ENCODE results near the gene RSAD2.
"Not testable (repeated sequence)": the region's sequence is repeated elsewhere in the genome, so short reads cannot be mapped to it uniquely, and the experiment has no call there.

RSAD2 gene

DNA sequence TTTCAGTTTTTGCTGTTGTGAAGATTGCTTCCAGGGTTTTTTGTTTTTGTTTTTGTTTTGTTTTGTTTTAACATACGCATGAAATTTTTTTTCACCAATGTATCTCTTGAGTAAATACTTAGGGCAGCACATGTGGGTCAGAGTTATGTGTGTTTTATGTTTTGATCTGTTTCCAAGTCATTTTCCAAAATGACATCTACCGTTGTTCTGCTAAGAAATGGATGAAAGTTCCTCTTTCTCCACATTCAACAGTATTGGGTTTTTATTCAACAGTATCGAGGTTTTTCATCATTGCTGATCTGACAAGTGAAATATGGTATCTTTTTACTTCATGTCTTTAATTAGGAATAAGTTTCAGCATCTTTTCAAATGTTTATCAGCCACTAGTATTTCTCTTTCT is 56.3 kb downstream of the RSAD2 start:
- TF ChIP-seq, protein P1, sequence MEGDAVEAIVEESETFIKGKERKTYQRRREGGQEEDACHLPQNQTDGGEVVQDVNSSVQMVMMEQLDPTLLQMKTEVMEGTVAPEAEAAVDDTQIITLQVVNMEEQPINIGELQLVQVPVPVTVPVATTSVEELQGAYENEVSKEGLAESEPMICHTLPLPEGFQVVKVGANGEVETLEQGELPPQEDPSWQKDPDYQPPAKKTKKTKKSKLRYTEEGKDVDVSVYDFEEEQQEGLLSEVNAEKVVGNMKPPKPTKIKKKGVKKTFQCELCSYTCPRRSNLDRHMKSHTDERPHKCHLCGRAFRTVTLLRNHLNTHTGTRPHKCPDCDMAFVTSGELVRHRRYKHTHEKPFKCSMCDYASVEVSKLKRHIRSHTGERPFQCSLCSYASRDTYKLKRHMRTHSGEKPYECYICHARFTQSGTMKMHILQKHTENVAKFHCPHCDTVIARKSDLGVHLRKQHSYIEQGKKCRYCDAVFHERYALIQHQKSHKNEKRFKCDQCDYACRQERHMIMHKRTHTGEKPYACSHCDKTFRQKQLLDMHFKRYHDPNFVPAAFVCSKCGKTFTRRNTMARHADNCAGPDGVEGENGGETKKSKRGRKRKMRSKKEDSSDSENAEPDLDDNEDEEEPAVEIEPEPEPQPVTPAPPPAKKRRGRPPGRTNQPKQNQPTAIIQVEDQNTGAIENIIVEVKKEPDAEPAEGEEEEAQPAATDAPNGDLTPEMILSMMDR (IDR thresholded peaks at IDR 0.05; ENCODE audit: insufficient read depth, low read length, poor library complexity, severe bottlenecking): no peak
- H3K27me3 ChIP-seq (replicated peaks; ENCODE audit: control insufficient read depth, insufficient read depth, low read length): no peaks in the 10 kb centered on the region
- DNase-seq (ENCODE audit: extremely low read depth, insufficient read length): no peak
- no peak overlapping the region for H3K4me3 ChIP-seq (replicated peaks; ENCODE audit: low read depth, low read length)
- no peaks in the 10 kb centered on the region for H3K36me3 ChIP-seq (ENCODE audit: control insufficient read depth, insufficient read depth, low read length)

DNA sequence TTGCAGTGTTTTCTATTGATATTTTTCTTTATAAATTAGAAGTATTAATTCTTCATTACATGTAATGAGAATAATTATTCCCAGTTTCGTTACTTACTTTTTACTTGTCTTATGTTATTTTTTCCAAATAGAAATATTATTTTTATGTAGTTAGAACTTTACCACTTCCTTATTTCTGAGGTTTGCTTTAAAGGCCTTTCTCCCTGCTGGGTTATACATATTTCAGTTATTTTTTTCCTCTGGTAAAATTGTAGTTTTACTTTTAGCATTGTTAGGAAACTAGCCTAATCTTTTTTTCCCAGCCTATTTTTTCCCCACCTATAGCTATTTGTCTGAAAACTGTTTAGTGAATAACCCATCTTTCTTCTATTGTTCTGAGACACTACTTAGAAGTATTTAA is 56.8 kb downstream of the RSAD2 start:
- DNase-seq (ENCODE audit: extremely low read depth, insufficient read length): no peak
- Histone ChIP-seq H3K27me3 (replicated peaks; ENCODE audit: control insufficient read depth, insufficient read depth, low read length) (no peaks in the 10 kb centered on the region), H3K4me3 (replicated peaks; ENCODE audit: low read depth, low read length) (no peak overlapping the region), H3K36me3 (ENCODE audit: control insufficient read depth, insufficient read depth, low read length) (no peaks in the 10 kb centered on the region)
- TF ChIP-seq, protein P1 (IDR thresholded peaks at IDR 0.05; ENCODE audit: insufficient read depth, low read length, poor library complexity, severe bottlenecking): no peak

DNA sequence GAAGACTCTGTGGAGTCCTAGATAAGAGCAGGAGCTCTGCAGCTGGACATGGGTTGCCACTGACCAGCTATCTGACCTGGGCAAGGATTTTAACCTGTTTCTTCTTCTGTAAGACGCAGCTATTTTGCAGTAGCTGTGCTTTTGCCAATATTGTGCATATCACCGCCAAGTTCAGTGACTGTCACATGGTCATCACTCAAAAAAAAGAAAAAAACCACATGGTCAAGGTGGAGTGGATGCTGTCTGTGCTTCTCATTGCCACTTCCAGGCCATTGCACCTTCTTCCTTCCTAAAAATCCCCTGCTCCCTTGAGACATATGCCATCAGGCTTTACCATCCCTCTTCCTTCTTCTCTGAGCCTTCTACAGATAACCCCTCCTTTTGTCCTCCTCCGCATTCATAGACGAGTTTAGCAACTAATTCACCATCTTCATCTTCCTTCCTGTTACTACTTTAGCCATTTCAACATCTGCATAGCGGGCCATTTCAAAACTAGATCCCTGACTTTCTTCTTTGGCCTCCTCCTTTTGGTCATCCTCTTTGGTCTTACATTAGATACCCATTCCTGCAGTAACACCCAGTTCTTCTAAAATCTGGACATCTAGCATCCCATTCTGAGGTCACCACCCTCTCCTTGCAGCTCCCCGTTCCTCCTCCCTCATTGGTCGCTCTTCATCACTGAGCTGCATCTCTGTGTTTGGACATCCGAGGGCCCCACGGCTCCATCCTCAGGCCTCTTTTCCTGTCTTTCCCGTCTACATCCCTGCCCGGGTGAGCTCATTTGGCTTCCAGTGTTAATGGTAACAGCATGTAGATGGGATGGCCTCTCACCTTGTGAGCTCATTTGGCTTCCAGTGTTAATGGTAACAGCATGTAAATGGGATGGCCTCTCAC is 57.4 kb downstream of the RSAD2 start:
- Histone ChIP-seq H3K4me3 (replicated peaks; ENCODE audit: low read depth, low read length) (no peak overlapping the region), H3K36me3 (ENCODE audit: control insufficient read depth, insufficient read depth, low read length) (no peaks in the 10 kb centered on the region), H3K27me3 (replicated peaks; ENCODE audit: control insufficient read depth, insufficient read depth, low read length) (no peaks in the 10 kb centered on the region)
- no peak for DNase-seq (ENCODE audit: extremely low read depth, insufficient read length)
- TF ChIP-seq, protein P1 (IDR thresholded peaks at IDR 0.05; ENCODE audit: insufficient read depth, low read length, poor library complexity, severe bottlenecking): no peak

DNA sequence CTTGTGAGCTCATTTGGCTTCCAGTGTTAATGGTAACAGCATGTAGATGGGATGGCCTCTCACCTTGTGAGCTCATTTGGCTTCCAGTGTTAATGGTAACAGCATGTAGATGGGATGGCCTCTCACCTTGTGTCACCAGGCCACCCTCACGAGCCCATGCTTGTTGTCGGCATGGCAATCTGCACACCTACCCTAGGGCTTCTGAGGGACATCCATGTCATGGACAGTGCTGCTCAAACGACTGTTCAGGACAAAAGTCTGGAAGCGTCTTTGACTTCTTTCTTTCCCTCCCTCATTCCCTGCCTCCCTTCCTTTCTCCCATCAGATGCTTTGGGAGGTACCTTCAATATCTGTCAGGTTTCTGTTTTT is 58.1 kb downstream of the RSAD2 start:
- not testable (repeated sequence) for H3K27me3 ChIP-seq (replicated peaks; ENCODE audit: control insufficient read depth, insufficient read depth, low read length); DNase-seq (ENCODE audit: extremely low read depth, insufficient read length); H3K36me3 ChIP-seq (ENCODE audit: control insufficient read depth, insufficient read depth, low read length); H3K4me3 ChIP-seq (replicated peaks; ENCODE audit: low read depth, low read length)

DNA sequence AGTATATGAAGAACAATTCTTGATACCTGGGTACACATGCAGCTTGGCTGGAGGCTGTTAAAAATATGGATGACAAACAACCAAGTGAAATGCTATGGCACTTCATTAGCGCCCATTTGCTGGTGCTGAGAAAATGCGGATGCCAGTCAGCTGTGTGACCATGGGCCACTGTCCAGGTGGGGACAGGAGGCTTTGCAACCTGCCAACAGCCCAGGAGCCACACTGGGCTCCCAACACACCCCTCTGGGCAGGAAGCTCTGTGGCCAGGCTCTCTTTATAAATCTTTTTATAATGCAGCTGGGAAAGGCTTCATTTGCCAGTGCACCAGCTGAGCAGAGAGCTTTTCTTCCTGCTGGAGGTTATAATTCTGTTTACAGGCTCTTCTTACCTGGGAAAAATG is 59.6 kb downstream of the RSAD2 start:
- TF ChIP-seq, protein P1 (IDR thresholded peaks at IDR 0.05; ENCODE audit: insufficient read depth, low read length, poor library complexity, severe bottlenecking): no peak
- Histone ChIP-seq H3K4me3 (replicated peaks; ENCODE audit: low read depth, low read length) (no peak overlapping the region), H3K27me3 (replicated peaks; ENCODE audit: control insufficient read depth, insufficient read depth, low read length) (no peaks in the 10 kb centered on the region), H3K36me3 (ENCODE audit: control insufficient read depth, insufficient read depth, low read length) (no peaks in the 10 kb centered on the region)
- no peak for DNase-seq (ENCODE audit: extremely low read depth, insufficient read length)

DNA sequence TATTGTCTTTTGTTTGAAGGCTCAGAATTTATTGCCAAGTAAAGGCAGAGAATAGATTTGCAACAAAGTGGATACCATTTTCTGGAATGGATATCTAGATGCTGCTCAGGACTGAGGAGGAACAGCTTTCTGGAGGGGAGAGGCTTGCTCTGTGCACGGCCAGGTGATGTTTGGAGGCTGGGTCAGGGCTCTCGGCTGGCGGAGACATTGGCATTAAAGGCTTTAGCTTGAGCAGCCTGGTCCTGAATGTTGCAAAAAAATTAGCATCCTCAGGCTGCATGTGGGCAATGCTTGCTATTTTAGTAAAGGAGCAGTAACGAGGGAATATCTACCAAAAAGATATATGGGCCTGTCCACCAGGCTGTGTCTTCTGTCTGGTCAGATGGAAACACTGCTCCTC is 60.0 kb downstream of the RSAD2 start:
- DNase-seq (ENCODE audit: extremely low read depth, insufficient read length): no peak
- Histone ChIP-seq H3K4me3 (replicated peaks; ENCODE audit: low read depth, low read length) (no peak overlapping the region), H3K36me3 (ENCODE audit: control insufficient read depth, insufficient read depth, low read length) (no peaks in the 10 kb centered on the region), H3K27me3 (replicated peaks; ENCODE audit: control insufficient read depth, insufficient read depth, low read length) (no peaks in the 10 kb centered on the region)
- TF ChIP-seq, protein P1 (IDR thresholded peaks at IDR 0.05; ENCODE audit: insufficient read depth, low read length, poor library complexity, severe bottlenecking): no peak

Measured in GM06990 (cell line).